GM18873 (cell line): ENCODE measurements around the gene ECSCR.
"Not testable (repeated sequence)": the region's sequence is repeated elsewhere in the genome, so short reads cannot be mapped to it uniquely, and the experiment has no call there.

ENCODE experiments used
- ATAC-seq: cut with Tn5 transposase; IDR thresholded peaks from one replicate; pipeline ENCODE4 v1.9.1; 2021; ENCODE audit warnings: mild to moderate bottlenecking, moderate library complexity, moderate number of reproducible peaks; ENCODE audit not compliant: unreplicated experiment, low FRiP score

Gene ECSCR

GRCh38 chr5:139462586-139463276, at the start of gene ECSCR:
Gene ECSCR, minus strand, starts transcription at chr5:139462743. Its CDS starts 73 bp downstream, at chr5:139462670.
- ATAC-seq = no peak

GRCh38 chr5:139504722-139505121, 42.2 kb upstream of the ECSCR start:
- not testable (repeated sequence) for ATAC-seq

GRCh38 chr5:139503879-139504278, 41.3 kb upstream of the ECSCR start:
- ATAC-seq = not testable (repeated sequence)

GRCh38 chr5:139503036-139503817, 40.7 kb upstream of the ECSCR start:
- not testable (repeated sequence) for ATAC-seq

GRCh38 chr5:139501381-139501780, 38.8 kb upstream of the ECSCR start:
- no peak for ATAC-seq

- no peak for ATAC-seq
These were observed 33.3 kb upstream of the ECSCR start for GRCh38 chr5:139495638-139496435.

- no peak for ATAC-seq
These were observed 32.3 kb upstream of the ECSCR start for GRCh38 chr5:139494832-139495231.

GRCh38 chr5:139494256-139494655, 31.7 kb upstream of the ECSCR start:
- ATAC-seq = no peak

- no peak for ATAC-seq
These were observed 30.2 kb upstream of the ECSCR start for GRCh38 chr5:139492700-139493192.

GRCh38 chr5:139488260-139488659, 25.7 kb upstream of the ECSCR start:
- no peak for ATAC-seq

- no peak for ATAC-seq
These were observed 23.7 kb upstream of the ECSCR start for GRCh38 chr5:139486201-139486600.

GRCh38 chr5:139482890-139483208, 20.3 kb upstream of the ECSCR start:
- not testable (repeated sequence) for ATAC-seq

- no peak for ATAC-seq
These were observed 19.7 kb upstream of the ECSCR start, which contains the start of gene STING1 for GRCh38 chr5:139482050-139482889. Gene STING1, minus strand, starts transcription at chr5:139482758. Its CDS starts 1,054 bp downstream, at chr5:139481704.

GRCh38 chr5:139481580-139482049, 19.1 kb upstream of the ECSCR start:
- no peak for ATAC-seq

GRCh38 chr5:139481122-139481533, 18.6 kb upstream of the ECSCR start:
- no peak for ATAC-seq

- ATAC-seq = not testable (repeated sequence)
These were observed 17.2 kb upstream of the ECSCR start for GRCh38 chr5:139479729-139480128.

- not testable (repeated sequence) for ATAC-seq
These were observed 16.3 kb upstream of the ECSCR start for GRCh38 chr5:139478657-139479423.

GRCh38 chr5:139475865-139476617, 13.5 kb upstream of the ECSCR start:
- ATAC-seq = no peak
